GF-D8 (cell line): Measurements from ENCODE around the gene FHL1.
"Not testable (repeated sequence)": the region's sequence is repeated elsewhere in the genome, so short reads cannot be mapped to it uniquely, and the experiment has no call there.

ENCODE experiments used
- DNase-seq: peaks from one replicate; lab custom pipeline; 2025; lab: John Stamatoyannopoulos, UW

FHL1 gene

DNA sequence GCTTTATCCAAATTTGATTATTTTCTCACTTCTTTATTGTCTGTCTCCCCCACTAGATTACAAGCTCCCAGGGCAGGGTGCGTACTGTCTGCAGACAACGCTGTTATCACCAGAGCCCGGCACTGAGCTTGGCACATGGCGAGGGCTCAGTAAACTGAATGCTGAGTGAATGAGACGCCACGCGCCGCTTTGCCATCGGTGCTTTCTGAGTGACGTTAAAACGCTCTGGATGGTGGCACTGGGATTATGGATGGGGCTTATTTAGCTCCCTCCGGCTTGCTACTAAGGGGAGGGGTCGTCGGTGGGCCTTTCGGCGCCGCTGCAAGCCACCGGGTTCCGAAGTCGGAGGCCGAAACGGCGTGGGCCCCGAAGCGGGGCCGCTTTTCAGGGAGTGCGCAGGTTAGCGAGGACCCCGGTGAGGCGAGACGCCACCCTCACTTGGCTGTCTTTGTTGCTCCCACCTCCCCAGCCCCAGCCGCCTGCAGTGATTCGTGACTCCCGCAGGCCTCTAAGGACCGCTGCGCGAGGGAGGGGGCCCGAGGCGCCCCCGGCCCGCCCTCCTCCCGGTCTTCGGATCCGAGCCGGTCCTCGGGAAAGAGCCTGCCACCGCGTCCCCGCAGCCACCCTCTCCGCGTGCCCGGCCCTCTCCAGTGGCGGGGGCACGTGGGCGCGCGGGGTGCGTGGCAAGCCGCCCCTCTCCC is 569 bp upstream of the FHL1 start:
- no peak for DNase-seq

GRCh38 chrX:136147976-136148375 is 643 bp downstream of the FHL1 start:
- no peak for DNase-seq

GRCh38 chrX:136148391-136148790 is 1.1 kb downstream of the FHL1 start:
- DNase-seq: no peak

- no peak for DNase-seq
Observed at GRCh38 chrX:136154998-136155397, 7.7 kb downstream of the FHL1 start.

- DNase-seq: no peak
Observed at GRCh38 chrX:136156560-136157117, 9.3 kb downstream of the FHL1 start.

DNA sequence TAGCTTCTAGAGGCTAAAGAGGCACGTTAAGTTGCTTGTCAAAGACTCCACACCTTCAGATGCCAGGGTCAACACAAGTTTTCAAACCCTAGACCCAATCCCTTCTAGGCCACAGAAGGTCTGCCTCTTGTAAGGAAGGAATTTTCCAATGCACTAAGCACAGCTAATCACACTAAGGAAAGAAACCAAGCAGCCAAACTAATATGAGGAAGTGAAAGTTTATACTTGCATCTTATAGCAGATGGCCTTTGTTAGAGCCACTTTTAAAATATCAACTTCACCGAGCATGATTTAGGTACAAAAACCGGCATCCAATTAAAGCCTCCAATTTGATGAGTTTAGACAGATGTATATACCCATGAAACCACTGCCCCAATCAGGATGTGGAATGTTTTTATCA is 9.9 kb downstream of the FHL1 start:
- no peak for DNase-seq

GRCh38 chrX:136158685-136159084 is 11.4 kb downstream of the FHL1 start:
- no peak for DNase-seq

DNA sequence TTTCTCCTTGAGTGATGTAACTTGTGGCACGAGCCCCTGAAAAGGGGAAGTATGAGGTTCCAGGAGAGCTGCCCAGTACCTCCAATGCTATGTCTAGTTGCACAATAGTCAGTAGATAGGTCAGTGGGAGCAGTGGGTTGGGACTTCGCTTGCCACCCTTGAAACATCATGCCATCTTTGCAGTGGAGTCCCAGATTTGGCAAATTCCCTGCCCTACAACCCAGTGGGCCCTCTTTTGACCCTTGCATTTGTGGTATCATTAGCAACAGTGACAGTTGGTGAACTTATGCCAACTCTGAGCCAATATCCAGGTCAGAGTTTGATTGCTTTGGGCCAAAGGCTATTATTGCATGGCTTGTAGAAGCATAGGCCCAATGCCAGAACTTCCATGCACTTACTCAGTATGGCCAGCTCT is 12.3 kb downstream of the FHL1 start:
- DNase-seq: peak; percentile 0

DNA sequence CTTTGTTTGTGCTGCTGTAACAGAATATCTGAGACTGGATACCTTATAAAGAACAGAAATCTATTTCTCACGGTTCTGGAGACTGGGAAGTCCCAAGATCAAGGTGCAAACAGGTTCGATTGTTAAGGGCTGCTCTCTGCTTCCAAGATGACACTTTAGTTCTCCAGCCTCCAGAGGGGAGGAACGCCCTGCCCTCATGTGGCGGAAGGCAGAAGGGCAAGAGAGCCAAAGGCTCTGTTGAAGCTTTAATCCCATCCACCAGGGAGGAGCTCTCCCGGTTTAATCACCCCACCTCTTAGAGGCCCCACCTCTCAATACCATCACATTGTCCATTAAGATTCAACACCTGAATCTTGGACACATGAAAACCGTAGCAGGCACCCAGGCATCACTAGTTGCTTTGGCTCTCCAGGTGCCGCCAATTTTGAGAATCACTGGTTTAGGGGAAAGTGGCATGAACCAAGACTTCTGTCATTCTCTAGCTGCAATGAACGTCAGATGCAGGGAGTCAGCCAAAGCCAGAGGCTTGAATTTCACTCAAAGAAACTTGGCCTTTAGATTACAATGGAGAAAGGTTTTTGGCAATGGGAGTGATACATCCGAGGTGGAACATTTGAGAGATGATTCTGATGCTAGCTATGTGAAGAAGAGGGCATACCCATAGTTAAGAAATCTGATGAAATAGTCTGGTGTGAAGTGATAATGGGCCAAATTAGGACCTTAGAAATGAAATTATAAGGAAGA is 15.7 kb downstream of the FHL1 start:
- no peak for DNase-seq

- no peak for DNase-seq
Observed at GRCh38 chrX:136163689-136164088, 16.4 kb downstream of the FHL1 start.

DNA sequence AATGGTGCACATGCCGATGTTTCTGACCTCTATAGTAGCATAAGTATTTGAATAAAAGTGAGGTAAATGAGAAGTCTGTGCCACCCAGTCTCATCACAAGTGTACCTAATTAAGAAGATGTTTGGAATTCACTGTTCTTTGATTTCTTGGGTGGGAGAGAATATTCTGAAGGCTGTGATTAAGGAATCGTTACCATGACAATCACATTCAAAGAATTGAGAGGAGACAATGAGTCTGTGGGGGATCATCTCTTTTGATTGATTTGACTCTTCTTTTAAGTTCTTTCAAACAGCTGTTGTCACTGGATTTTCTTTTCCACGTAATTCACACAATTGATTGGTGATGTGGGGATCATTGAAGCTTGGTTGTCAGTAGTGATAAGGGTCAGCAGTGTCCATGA is 18.1 kb downstream of the FHL1 start:
- no peak for DNase-seq

DNA sequence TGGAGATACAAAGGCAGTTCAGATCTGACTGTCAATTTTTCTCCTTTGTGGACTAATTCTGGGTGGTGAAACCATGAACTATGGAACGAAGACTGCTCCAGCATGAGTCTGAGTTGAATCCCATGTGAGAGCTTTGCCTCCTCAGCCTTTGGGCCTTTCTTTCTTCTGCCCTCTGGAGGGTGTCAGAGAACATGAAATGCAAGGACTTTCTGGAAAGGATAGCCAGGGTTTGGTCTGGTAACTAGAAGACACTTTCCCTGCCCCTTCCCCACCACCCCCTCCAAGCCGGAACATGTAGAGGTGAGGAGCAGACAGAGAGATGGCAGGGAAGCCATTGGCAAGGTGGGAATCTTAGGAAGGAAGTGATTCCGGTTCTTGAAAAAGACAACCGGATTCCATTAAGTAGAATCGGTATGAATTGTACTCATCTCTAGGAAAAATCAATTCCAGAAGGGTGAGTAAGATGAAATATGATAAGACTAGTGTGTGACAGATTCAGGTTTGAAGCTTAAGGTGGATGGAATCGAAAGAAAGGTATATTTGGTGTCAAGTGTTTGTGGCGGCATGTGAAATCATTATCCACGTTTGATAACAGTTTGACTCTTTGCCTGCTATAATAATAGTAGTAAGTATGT is 19.0 kb downstream of the FHL1 start:
- no peak for DNase-seq

- DNase-seq: not testable (repeated sequence)
Observed at GRCh38 chrX:136167989-136168388, 20.7 kb downstream of the FHL1 start.

DNA sequence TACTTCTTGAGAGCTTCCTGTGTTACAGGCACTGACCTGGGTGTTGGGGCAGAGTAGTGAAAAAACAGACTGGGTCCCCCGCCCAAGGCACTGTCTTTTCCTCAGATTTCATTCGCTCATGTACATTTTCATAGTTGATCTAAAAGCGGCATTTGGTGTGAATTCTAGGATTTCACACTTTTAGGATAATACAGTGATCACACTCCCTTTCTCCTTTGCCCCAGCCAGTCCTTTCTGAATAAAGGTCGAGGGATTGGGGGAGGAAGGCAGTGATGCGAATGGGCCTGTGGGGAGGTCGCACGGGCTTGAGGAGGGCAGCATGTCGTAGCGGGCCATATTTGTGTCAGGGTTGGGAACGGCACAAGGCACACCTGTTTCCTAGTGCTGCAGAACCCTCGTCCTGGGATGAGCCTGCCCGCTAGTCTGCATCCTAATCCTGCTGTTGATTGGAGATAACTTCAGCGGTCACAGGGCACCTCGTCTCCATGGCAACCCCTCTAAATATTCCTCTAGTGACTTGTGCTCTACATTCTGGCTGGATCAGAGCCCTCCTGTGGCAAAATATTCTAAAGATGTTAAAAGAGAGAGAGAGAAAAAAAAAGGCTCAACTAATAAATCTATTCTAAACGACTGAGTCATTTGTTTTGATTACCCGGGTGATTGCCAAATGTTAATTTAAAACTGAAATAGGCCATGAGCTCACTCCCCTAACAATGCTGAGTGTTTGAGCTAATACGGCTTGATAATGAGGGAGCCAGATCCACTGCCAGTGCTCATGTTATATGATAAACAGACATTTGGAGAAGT is 21.8 kb downstream of the FHL1 start:
- no peak for DNase-seq

DNA sequence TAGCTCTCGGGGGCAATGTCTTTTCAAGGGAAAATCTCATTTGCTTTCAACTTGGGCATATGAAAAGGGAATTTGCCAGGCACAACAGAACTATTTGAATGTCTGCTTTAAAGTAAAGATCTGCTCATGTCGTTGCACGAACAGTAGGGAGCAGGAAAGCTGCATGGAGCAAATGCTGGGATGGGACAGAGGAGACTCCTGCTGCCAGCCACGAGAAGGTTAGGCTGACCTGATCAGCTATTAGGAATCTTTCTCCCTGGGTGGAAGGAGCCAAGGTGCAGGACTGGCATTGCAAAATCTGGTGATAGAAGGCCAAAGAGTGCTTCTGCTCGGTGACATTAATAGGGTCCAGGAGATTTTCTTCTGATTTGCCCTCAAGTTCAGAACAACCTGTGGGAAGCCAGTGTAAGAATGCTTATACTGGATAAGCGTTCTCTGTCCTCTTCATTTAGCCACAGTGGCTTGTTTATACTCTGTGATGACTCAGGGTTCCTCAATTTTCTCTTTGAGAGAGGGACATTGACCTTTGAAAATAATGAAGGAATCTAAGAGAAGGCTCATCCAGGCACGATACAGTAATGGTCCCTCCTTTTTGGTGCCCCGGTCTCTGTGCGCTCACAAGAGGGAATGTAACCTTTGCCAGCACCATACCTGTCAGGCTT is 22.9 kb downstream of the FHL1 start:
- DNase-seq: no peak

DNA sequence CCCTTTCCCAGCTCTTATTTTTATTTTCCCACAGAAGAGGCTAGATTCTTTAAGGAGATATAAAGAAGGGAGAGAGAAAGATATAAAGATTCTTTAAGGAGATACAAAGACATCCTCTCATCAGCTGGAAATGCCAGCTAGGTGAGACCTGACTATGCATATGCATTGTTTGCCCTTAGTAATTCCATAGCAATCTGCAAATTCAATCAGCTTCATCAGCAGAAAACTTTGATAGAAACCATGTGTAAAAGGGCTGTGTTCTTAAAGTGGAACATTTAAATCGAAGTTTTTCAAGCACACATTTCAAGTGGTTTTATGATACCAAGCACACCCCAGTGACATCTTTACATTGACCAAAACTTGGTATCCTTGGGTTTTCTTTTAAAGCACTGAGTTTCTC is 24.1 kb downstream of the FHL1 start:
- no peak for DNase-seq

GRCh38 chrX:136176399-136176825 is 29.1 kb downstream of the FHL1 start:
- DNase-seq: no peak

- no peak for DNase-seq
Observed at GRCh38 chrX:136179133-136179532, 31.8 kb downstream of the FHL1 start.

DNA sequence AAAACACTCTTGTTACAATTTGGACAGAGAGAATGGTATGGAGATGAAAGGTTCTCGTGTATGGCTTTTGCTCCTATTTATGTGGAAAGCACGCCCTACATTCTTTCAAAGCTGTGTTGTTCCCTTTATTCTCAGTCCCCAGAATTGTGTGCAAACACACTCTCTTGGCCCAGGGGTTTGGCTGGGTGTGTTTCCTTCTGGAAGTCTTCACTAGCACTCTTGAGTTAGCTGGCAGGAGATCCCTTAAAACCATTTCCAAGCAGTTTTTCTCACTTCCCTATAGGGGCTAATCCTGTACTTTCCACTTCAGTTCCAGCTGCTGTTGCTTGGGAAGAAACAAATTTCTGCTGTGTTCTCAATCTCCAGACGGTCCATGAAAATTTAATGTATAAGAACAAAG is 35.1 kb downstream of the FHL1 start:
- no peak for DNase-seq

DNA sequence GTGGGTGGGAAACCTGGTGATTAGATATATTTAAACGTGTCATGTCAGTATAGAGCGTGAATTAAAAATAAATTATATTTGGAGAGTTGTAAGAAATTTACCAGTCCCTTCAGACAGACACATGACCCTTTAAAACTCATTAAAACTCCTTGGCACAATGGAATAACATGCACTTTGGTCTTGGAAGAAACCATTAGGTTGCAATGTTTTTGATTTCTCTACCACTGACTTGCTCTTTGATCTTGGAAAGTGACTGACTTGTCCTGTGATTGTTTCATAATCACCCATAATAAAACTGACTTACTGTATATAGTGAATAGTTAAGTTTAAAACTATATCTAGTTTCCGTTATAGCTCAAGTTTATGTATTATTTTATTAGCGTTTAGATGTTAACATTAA is 35.8 kb downstream of the FHL1 start:
- DNase-seq: no peak

DNA sequence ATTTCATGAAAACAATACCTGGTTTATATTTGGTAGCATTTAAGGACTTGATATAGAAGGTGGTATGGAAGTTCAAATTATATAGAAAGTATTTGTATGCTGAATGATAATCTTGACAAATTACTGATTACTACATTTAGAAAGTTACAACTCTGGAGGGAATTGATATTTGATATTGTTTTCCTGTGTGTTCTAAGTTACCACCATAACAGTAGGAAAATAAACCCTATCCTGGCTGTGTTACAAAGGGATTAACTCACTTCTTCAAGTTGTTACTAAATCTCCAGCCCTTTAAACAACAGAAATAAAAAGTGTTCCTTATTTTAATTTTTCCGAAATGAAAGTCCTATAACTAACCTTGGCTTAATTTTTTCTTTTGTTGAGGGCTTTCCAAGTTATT is 36.6 kb downstream of the FHL1 start:
- no peak for DNase-seq
